KMS-11 (cell line): Measurements from ENCODE around the gene SORCS2.

Source experiments
- H2AFZ ChIP-seq: fragments of 200-600 bp; sonication (generic); 2 replicates; pipeline ENCODE4 v1.6.1; 2016; ENCODE audit warnings: antibody characterized with exemption, mixed run types, low read depth
- H3K27ac ChIP-seq: fragments of 200-600 bp; sonication (generic); 2 replicates; pipeline ENCODE4 v1.6.1; 2016; ENCODE audit warnings: mild to moderate bottlenecking, mixed run types
- H3K27me3 ChIP-seq: fragments of 200-600 bp; sonication (generic); 2 replicates; pipeline ENCODE4 v1.6.1; 2017; ENCODE audit warnings: mild to moderate bottlenecking, low read depth, mixed run types, moderate library complexity; ENCODE audit not compliant: insufficient read depth
- H3K36me3 ChIP-seq: fragments of 200-600 bp; sonication (generic); 2 replicates; pipeline ENCODE4 v1.6.1; 2017; ENCODE audit warnings: mild to moderate bottlenecking, mixed run types; ENCODE audit not compliant: insufficient read depth
- H3K4me1 ChIP-seq: fragments of 200-600 bp; sonication (generic); 2 replicates; pipeline ENCODE4 v1.6.1; 2016; ENCODE audit warnings: mild to moderate bottlenecking, low read depth, mixed run types; ENCODE audit not compliant: poor library complexity, severe bottlenecking
- H3K4me2 ChIP-seq: fragments of 200-600 bp; sonication (generic); 2 replicates; pipeline ENCODE4 v1.7.0; 2016; ENCODE audit warnings: mild to moderate bottlenecking, mixed run types
- H3K4me3 ChIP-seq: fragments of 200-600 bp; sonication (generic); IDR thresholded peaks from 2 replicates; pipeline ENCODE4 v1.6.1; 2017; ENCODE audit warnings: low read depth, low read length, mixed read lengths; ENCODE audit not compliant: insufficient read depth
- H3K79me2 ChIP-seq: fragments of 200-600 bp; sonication (generic); 2 replicates; pipeline ENCODE4 v1.6.1; 2016; ENCODE audit warnings: low read depth, mixed run types; ENCODE audit not compliant: insufficient read depth
- H3K9ac ChIP-seq: fragments of 200-600 bp; sonication (generic); 2 replicates; pipeline ENCODE4 v1.6.1; 2016; ENCODE audit warnings: mild to moderate bottlenecking, mixed run types
- H4K20me1 ChIP-seq: fragments of 200-600 bp; sonication (generic); 2 replicates; pipeline ENCODE4 v1.6.1; 2016; ENCODE audit warnings: mild to moderate bottlenecking, mixed run types; ENCODE audit not compliant: insufficient read depth
- CTCF ChIP-seq: fragments of 200-600 bp; sonication (generic); conservative IDR thresholded peaks from 2 replicates; pipeline ENCODE4 v1.6.1; 2017; ENCODE audit warnings: low read depth, mild to moderate bottlenecking, antibody characterized with exemption, low read length, moderate library complexity, mixed read lengths

Gene SORCS2

DNA sequence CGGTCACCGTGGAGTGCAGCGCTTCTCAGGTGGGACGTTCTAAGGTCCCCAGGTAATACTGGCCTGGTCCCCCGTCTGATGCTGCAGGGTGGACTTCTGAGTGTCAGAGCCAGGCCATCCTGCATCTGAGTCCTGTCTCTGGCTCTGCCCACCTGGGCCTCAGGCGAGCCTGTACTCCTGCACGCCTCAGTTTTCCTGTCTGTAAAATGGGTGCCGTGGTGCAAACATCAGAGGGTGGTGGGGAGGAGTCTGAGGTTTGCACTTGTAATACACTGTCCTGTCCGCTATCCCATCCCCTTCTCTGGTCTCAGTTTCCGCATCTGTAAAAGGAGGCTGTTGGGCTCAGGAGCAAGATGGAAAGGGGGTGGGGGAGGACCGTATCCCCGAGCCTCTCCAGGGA lies 41.3 kb downstream of the SORCS2 start:
- Histone ChIP-seq H3K79me2 (no peaks in the 10 kb centered on the region), H3K4me1 (no peaks in the 10 kb centered on the region), H3K9ac (no peak overlapping the region), H4K20me1 (no peaks in the 10 kb centered on the region), H3K36me3 (no peaks in the 10 kb centered on the region), H3K4me2 (no peak overlapping the region), H3K4me3 (no peak overlapping the region), H3K27me3 (no peaks in the 10 kb centered on the region; the same call in 1 of the 2 replicates), H3K27ac (no peak overlapping the region), H2AFZ (no peak overlapping the region)
- TF ChIP-seq CTCF = no peak

DNA sequence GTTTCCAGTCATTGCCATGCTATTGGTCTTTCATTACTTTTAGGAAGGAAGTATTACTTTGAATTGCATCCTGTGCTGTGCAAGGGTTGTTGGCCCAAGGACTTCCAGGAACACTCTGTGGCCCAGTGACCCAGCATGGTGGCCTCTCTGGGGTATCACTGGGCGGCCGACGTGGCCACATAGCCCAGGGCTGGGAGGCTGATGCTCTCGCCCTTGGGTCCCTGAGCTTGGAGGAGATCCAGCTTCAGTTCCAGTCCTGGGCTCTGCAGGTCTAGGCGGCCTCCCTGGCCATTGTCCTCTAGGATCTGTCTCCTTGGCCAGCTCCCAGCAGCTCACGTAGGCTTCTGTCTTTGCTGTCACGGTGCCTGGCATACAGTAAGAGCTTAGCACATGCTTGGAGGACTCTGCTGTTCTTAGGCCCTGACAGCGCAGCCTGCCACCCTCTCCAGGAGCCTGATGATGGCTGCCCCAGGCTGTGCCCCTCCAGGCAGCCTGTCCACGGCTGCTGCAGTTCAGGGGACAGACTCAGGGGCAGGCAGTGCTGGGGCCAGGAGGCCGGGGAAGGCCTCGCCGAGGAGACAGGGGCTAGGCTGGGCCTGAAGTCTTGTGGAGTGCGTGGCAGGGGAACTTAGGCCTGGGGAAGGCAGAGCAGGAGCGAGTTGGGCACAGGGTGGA lies 42.2 kb downstream of the SORCS2 start:
- no peak for TF ChIP-seq CTCF
- H4K20me1 ChIP-seq = no peaks in the 10 kb centered on the region
- no peak overlapping the region for H2AFZ ChIP-seq
- no peaks in the 10 kb centered on the region for H3K36me3 ChIP-seq
- no peak overlapping the region for H3K4me2 ChIP-seq
- H3K79me2 ChIP-seq = no peaks in the 10 kb centered on the region
- no peak overlapping the region for H3K9ac ChIP-seq
- no peak overlapping the region for H3K4me3 ChIP-seq
- H3K4me1 ChIP-seq = no peaks in the 10 kb centered on the region
- no peak overlapping the region for H3K27ac ChIP-seq
- peaks cover 7% of the 10 kb centered on the region; the same call in 1 of the 2 replicates for H3K27me3 ChIP-seq

GRCh38 chr4:7235030-7235380 lies 42.7 kb downstream of the SORCS2 start:
- H3K4me2 ChIP-seq = no peak overlapping the region
- no peak overlapping the region for H3K4me3 ChIP-seq
- no peak for TF ChIP-seq CTCF
- H4K20me1 ChIP-seq = no peaks in the 10 kb centered on the region
- peaks cover 12% of the 10 kb centered on the region; the same call in 1 of the 2 replicates for H3K27me3 ChIP-seq
- H3K4me1 ChIP-seq = no peaks in the 10 kb centered on the region
- no peaks in the 10 kb centered on the region for H3K36me3 ChIP-seq
- H2AFZ ChIP-seq = no peak overlapping the region
- H3K79me2 ChIP-seq = no peaks in the 10 kb centered on the region
- no peak overlapping the region for H3K9ac ChIP-seq
- no peak overlapping the region for H3K27ac ChIP-seq

DNA sequence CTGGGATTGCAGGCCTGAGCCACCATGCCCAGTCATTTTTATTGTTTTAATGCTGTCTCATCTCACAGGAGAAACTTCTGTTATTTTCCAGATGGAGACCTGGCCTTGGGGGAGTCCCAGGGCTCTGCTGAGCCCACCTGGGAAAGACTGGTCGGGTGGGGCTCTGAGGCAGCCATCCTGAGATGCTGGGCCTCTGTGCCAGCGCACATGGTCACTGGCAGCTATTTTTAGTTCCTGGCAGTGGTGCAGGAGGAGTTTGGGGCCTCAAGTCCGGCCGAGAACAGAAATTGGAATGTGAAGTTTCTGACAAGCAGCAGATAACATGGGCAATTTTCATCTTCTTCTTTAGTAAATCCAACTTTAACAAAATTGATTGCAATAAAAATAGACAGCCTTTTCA lies 44.5 kb downstream of the SORCS2 start:
- no peak for TF ChIP-seq CTCF
- Histone ChIP-seq H4K20me1 (no peaks in the 10 kb centered on the region), H3K4me1 (no peaks in the 10 kb centered on the region), H3K4me3 (no peak overlapping the region), H3K27ac (no peak overlapping the region), H3K79me2 (no peaks in the 10 kb centered on the region), H3K27me3 (peaks cover 16% of the 10 kb centered on the region; the same call in 1 of the 2 replicates), H3K9ac (no peak overlapping the region), H3K36me3 (no peaks in the 10 kb centered on the region), H3K4me2 (no peak overlapping the region), H2AFZ (no peak overlapping the region)
